Esophagus muscularis mucosa (tissue), 4 donors: Measurements from ENCODE around the gene CLIC4. TPM values are rescaled to one million over a fixed set of nuclear protein-coding genes. Genes with fewer than 3 reads are reported as not detected.
A peak's percentile ranks its signal among the peaks of the same experiment; 100 is the strongest.
"Not testable (repeated sequence)": the region's sequence is repeated elsewhere in the genome, so short reads cannot be mapped to it uniquely, and the experiment has no call there.

Experiments used
- DNase-seq: peaks from one replicate; pipeline ENCODE4 v3.0.0-alpha.2; 2017; ENCODE audit errors: extremely low spot score
- H3K27ac ChIP-seq, 4 donors: fragments of 200-600 bp; sonication (generic); replicated peaks in 1 of 4; 1 replicate in 3 of 4; 2 replicates in 1 of 4; pipeline ENCODE4 v1.5.1; 2016 to 2019; ENCODE audit warnings: mild to moderate bottlenecking in 1 of 4
- H3K27me3 ChIP-seq, 4 donors: fragments of 200-600 bp; sonication (generic); one replicate each; pipeline versions ENCODE4 v1.5.1 to v1.6.0; 2016 to 2019
- H3K36me3 ChIP-seq, 4 donors: fragments of 200-600 bp; sonication (generic); one replicate each; pipeline ENCODE4 v1.5.1; 2016 to 2019
- H3K4me1 ChIP-seq, 4 donors: fragments of 200-600 bp; sonication (generic); one replicate each; pipeline ENCODE4 v1.5.1; 2016 to 2019
- H3K4me3 ChIP-seq, 4 donors: fragments of 200-600 bp; sonication (generic); 1 replicate in 2 of 4; 2 replicates in 2 of 4; pipeline ENCODE4 v1.5.1; 2016 to 2019; ENCODE audit warnings: mild to moderate bottlenecking in 4 of 4, moderate library complexity in 1 of 4
- H3K9me3 ChIP-seq, 4 donors: fragments of 200-600 bp; sonication (generic); 1 replicate in 3 of 4; 2 replicates in 1 of 4; pipeline ENCODE4 v1.5.1; 2016 to 2019
- CTCF ChIP-seq, 3 experiments: fragments of 200-600 bp in 2 of 3; fragments of 450-650 bp in 1 of 3; sonication (generic) in 2 of 3; IDR thresholded peaks; one replicate each; pipeline ENCODE4 v1.5.1; 2017 to 2019; ENCODE audit warnings: antibody characterized with exemption in 3 of 3, mild to moderate bottlenecking in 2 of 3, moderate library complexity in 1 of 3
- EP300 ChIP-seq: sonication (generic); formaldehyde crosslinking; IDR thresholded peaks from one replicate; pipeline ENCODE4 v1.6.1; 2017; ENCODE audit warnings: antibody characterized with exemption
- POLR2A ChIP-seq: fragments of 450-650 bp; IDR thresholded peaks from one replicate; pipeline ENCODE4 v1.6.1; 2017; ENCODE audit warnings: antibody characterized with exemption, moderate library complexity, mild to moderate bottlenecking, low read depth
- POLR2AphosphoS5 ChIP-seq, 2 donors: sonication (generic); formaldehyde crosslinking; IDR thresholded peaks; one replicate each; pipeline ENCODE4 v1.6.1; 2017; ENCODE audit warnings: antibody characterized with exemption in 2 of 2
- WGBS: methylation state at CpG from one replicate; pipeline ENCODE4 v1.1.5; 2018; 5-methylcytosine and 5-hydroxymethylcytosine counted together
- intact Hi-C: fragments of 100-400 bp; cut with DNase I; formaldehyde crosslinking; loops from one replicate; pipeline ENCODE4 v1.15.1; 2023
- total RNA-seq, 4 donors: library from RNA; depleted of rRNA; stranded (reverse); fragments of >200 nt; gene quantifications; one replicate each; pipeline versions ENCODE4 v1.1.0 to v1.2.1, GENCODE V29; 2016

The CLIC4 gene
- total RNA-seq, 4 donors from 2014 or later, result 375 to 606 (median 595) TPM

DNA sequence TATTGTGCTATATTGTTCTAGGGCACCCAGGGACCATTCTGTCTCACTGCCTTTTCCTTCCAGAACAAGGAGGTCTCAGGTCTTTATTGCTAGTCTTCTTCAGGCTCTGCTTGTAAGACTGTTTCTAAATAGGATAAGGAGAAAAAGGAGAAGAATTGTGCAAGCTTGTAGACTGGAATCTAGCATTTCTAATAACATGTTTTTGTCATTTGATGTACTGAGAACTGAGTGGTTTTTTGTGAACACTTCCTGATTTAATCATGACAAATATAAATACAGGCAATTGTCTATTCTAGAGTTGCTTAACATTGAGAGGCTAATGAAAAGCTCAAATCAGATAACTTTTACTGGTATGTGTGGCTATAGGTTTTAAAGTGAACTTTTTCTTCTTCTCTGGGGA, 77.6 kb downstream of the CLIC4 start:
- Histone ChIP-seq H3K36me3 (no peaks in the 10 kb centered on the region), H3K27me3 (no peaks in the 10 kb centered on the region), H3K9me3 (no peaks in the 10 kb centered on the region), H3K27ac (peak overlapping the region in 1 of 4 donors; percentile 33), H3K4me1 (peaks cover 32 to 74% (median 58%) of the 10 kb centered on the region in 4 donors), H3K4me3 (no peak overlapping the region)
- no peak for TF ChIP-seq CTCF (IDR thresholded peaks at IDR 0.05)
- intact Hi-C loops, result no loop called here
- no peak for DNase-seq

GRCh38 chr1:24823486-24823885, 78.2 kb downstream of the CLIC4 start:
- H3K4me3 ChIP-seq, DNase-seq, intact Hi-C loops, H3K27me3 ChIP-seq, H3K9me3 ChIP-seq, H3K36me3 ChIP-seq: not testable (repeated sequence)
- peak overlapping the region in 1 of 4 donors; percentile 33 for H3K27ac ChIP-seq
- WGBS, result 97% methylated on average over 12 of the region's 12 CpGs
- H3K4me1 ChIP-seq, result peaks cover 38 to 80% (median 64%) of the 10 kb centered on the region in 4 donors

GRCh38 chr1:24825174-24825573, 79.9 kb downstream of the CLIC4 start:
- H3K4me1 ChIP-seq, result peaks cover 55 to 92% (median 77%) of the 10 kb centered on the region in 4 donors
- H3K4me3 ChIP-seq, result no peak overlapping the region
- no peaks in the 10 kb centered on the region for H3K27me3 ChIP-seq
- H3K9me3 ChIP-seq, result no peaks in the 10 kb centered on the region
- H3K27ac ChIP-seq, result no peak overlapping the region
- no peaks in the 10 kb centered on the region for H3K36me3 ChIP-seq
- no peak for DNase-seq
- 99% methylated on average over 3 of the region's 3 CpGs for WGBS
- TF ChIP-seq EP300, result no peak
- TF ChIP-seq CTCF (IDR thresholded peaks at IDR 0.05), result no peak
- no peak for TF ChIP-seq POLR2AphosphoS5 (IDR thresholded peaks at IDR 0.05)
- no peak for TF ChIP-seq POLR2A
- intact Hi-C loops, result no loop called here

DNA sequence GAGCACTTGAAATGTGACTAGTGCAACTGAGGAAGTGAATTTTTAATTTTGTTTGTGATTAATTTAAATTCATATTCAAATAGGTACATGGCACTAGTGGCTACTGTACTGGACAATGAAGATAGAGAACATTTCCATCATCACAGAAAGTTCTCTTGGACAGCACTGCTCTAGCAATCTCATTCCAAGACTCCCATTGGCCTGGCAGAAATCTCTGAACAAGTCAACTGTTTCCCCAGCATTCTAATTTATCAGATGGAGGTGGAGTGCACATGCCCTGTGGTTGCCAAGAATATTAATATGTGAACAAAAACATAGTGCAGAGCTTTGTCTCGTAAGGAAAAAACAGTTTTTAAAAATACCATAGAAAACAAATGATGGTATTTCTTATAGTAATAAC, 81.3 kb downstream of the CLIC4 start:
- DNase-seq, result no peak
- Histone ChIP-seq H3K4me1 (peaks cover 63 to 96% (median 88%) of the 10 kb centered on the region in 4 donors), H3K4me3 (no peak overlapping the region), H3K36me3 (no peaks in the 10 kb centered on the region), H3K27ac (peak overlapping the region in 1 of 4 donors; percentile 6), H3K27me3 (no peaks in the 10 kb centered on the region), H3K9me3 (no peaks in the 10 kb centered on the region)
- intact Hi-C loops, result no loop called here
- TF ChIP-seq CTCF (IDR thresholded peaks at IDR 0.05), result no peak
- no peak for TF ChIP-seq EP300
- TF ChIP-seq POLR2A, result no peak
- no peak for TF ChIP-seq POLR2AphosphoS5 (IDR thresholded peaks at IDR 0.05)
- 30% methylated on average over 1 of the region's 1 CpG for WGBS

DNA sequence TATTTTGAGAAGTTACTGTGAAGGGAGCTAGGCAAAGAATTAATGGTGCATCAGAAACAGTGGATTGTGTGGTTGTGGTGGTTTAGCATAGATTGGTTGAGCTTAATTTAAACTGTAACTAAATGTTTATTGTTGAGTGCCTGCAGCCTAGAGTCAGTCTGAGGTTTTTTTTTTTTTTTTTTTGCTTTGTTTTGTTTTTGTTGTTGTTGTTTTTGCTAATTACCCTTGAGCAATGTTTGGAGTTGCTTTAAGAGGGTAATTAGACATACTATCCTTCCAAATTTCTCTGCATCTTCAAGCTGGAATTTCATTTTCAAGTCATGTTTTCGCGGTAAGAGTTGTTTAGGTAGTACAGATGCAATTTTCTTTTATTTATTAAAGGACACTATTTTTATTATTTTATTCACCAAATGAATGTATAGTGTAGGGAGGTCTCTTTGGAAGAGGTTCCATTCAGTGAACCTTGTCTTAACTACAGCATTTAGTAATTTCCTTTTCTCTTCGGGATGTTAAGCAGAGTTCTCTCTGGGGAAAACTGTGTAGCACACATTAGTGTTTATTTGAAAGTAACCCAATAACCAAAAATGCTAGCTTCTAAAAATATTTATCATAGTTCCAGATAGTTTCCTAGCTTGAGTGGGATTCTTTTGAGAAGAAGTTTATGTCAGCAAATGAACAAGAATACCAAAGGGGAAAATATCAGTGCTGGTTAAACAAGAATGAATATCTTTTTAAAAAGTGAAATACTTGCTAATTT, 82.3 kb downstream of the CLIC4 start:
- Histone ChIP-seq H3K4me3 (no peak overlapping the region), H3K27ac (peak overlapping the region in 2 of 4 donors; percentile 0 to 52), H3K27me3 (no peaks in the 10 kb centered on the region), H3K36me3 (no peaks in the 10 kb centered on the region), H3K9me3 (no peaks in the 10 kb centered on the region), H3K4me1 (peaks cover 66 to 92% (median 88%) of the 10 kb centered on the region in 4 donors)
- DNase-seq, result no peak
- TF ChIP-seq EP300 (no peak), POLR2AphosphoS5 (IDR thresholded peaks at IDR 0.05) (no peak), POLR2A (no peak), CTCF (IDR thresholded peaks at IDR 0.05) (no peak)
- intact Hi-C loops, result loop anchor here (2.0 kb wide), 1 partner anchor 83 kb away; the partner anchor contains the start of gene CLIC4
- WGBS, result 78% methylated on average over 3 of the region's 3 CpGs
